IMR-90 (cell line): ENCODE results near the gene IL1RAPL1. TPM values are rescaled to one million over a fixed set of nuclear protein-coding genes. Genes with fewer than 3 reads are reported as not detected.

Experiments used
- ATAC-seq: fragments of 200-7000 bp; cut with Tn5 transposase; 2 replicates; pipeline ENCODE4 v1.9.1; 2020; ENCODE audit warnings: low read depth, mild to moderate bottlenecking, moderate library complexity
- BruUV-seq: library from RNA; stranded (reverse); fragments of 400-500 nt; replicated peaks from 2 replicates; lab custom pipeline; 2021; lab: Mats Ljungman, UMichigan
- CTCF ChIA-PET: fragments of 300-600 bp; formaldehyde crosslinking; extraction: SDS; loops from one replicate; lab custom pipeline; 2021; ENCODE audit warnings: antibody characterized with exemption; lab: Yijun Ruan, JAX
- POLR2A ChIA-PET: fragments of 300-600 bp; sonication (Branson Sonifier 250); formaldehyde crosslinking; loops from one replicate; lab custom pipeline; 2022; ENCODE audit warnings: antibody characterized with exemption; ENCODE audit not compliant: unreplicated experiment; lab: Charles Lee
- DNase-seq: peaks from one replicate; pipeline ENCODE4 v3.0.0; 2013
- H2AFZ ChIP-seq: replicated peaks from 2 replicates; pipeline ENCODE3; 2013; ENCODE audit warnings: low read length, mild to moderate bottlenecking; ENCODE audit not compliant: poor library complexity
- H2AK5ac ChIP-seq: 2 replicates; pipeline ENCODE4 v1.6.1; 2013; ENCODE audit warnings: low read depth, low read length, inconsistent platforms
- H2AK9ac ChIP-seq: replicated peaks from 2 replicates; pipeline ENCODE3; 2013; ENCODE audit warnings: mild to moderate bottlenecking, low read depth, low read length, moderate library complexity; ENCODE audit not compliant: poor library complexity
- H2BK120ac ChIP-seq: 2 replicates; pipeline ENCODE4 v1.6.1; 2013; ENCODE audit warnings: low read depth, low read length, inconsistent platforms
- H2BK15ac ChIP-seq: 3 replicates; pipeline ENCODE4 v1.6.1; 2013; ENCODE audit warnings: low read depth, low read length, inconsistent platforms
- H2BK20ac ChIP-seq: 2 replicates; pipeline ENCODE4 v1.6.1; 2013; ENCODE audit warnings: low read depth, mild to moderate bottlenecking, inconsistent platforms, low read length, moderate library complexity
- H2BK5ac ChIP-seq: 2 replicates; pipeline ENCODE4 v1.6.1; 2013; ENCODE audit warnings: mild to moderate bottlenecking, low read depth, low read length, inconsistent platforms; ENCODE audit not compliant: poor library complexity, severe bottlenecking
- H3K14ac ChIP-seq: replicated peaks from 2 replicates; pipeline ENCODE4 v1.6.1; 2013; ENCODE audit warnings: low read depth, low read length, inconsistent platforms
- H3K18ac ChIP-seq: 2 replicates; pipeline ENCODE4 v1.6.1; 2013; ENCODE audit warnings: low read depth, low read length, control low read depth
- H3K23ac ChIP-seq: 2 replicates; pipeline ENCODE4 v1.6.1; 2013; ENCODE audit warnings: low read depth, low read length, inconsistent platforms
- H3K27ac ChIP-seq: 2 replicates; pipeline ENCODE4 v1.5.1; 2013; ENCODE audit warnings: mild to moderate bottlenecking, control low read depth, low read length; ENCODE audit not compliant: insufficient read depth
- H3K27me3 ChIP-seq: 2 replicates; pipeline ENCODE4 v1.6.1; 2013; ENCODE audit warnings: low read length; ENCODE audit not compliant: control insufficient read depth, insufficient read depth
- H3K36me3 ChIP-seq: 2 replicates; pipeline ENCODE4 v1.6.1; 2013; ENCODE audit warnings: low read length, mixed read lengths; ENCODE audit not compliant: control insufficient read depth, insufficient read depth
- H3K4ac ChIP-seq: 2 replicates; pipeline ENCODE4 v1.6.1; 2013; ENCODE audit warnings: low read depth, low read length, inconsistent platforms
- H3K4me1 ChIP-seq: 2 replicates; pipeline ENCODE4 v1.6.1; 2013; ENCODE audit warnings: low read length, mixed read lengths; ENCODE audit not compliant: control insufficient read depth, insufficient read depth
- H3K4me2 ChIP-seq: 2 replicates; pipeline ENCODE4 v1.6.1; 2013; ENCODE audit warnings: low read depth, mild to moderate bottlenecking, control low read depth, low read length, moderate library complexity
- H3K4me3 ChIP-seq: 2 replicates; pipeline ENCODE4 v1.5.1; 2013; ENCODE audit warnings: low read depth, mild to moderate bottlenecking, control low read depth, low read length, moderate library complexity; ENCODE audit not compliant: insufficient read depth
- H3K56ac ChIP-seq: 2 replicates; pipeline ENCODE4 v1.6.1; 2013; ENCODE audit warnings: low read length, inconsistent platforms; ENCODE audit not compliant: insufficient read depth; ENCODE audit errors: extremely low read depth
- H3K79me1 ChIP-seq, 2 experiments: 2 replicates each; pipeline ENCODE4 v1.6.1; 2013; ENCODE audit warnings: low read length in 2 of 2, inconsistent platforms in 1 of 2, low read depth in 1 of 2
- H3K9ac ChIP-seq: 2 replicates; pipeline ENCODE4 v1.6.1; 2013; ENCODE audit warnings: low read depth, low read length, control low read depth
- H3K9me1 ChIP-seq: 2 replicates; pipeline ENCODE4 v1.6.1; 2013; ENCODE audit warnings: low read length, inconsistent platforms; ENCODE audit not compliant: insufficient read depth
- H3K9me3 ChIP-seq: 2 replicates; pipeline ENCODE4 v1.6.1; 2013; ENCODE audit warnings: low read length; ENCODE audit not compliant: control insufficient read depth, insufficient read depth
- H4K20me1 ChIP-seq: 2 replicates; pipeline ENCODE4 v1.6.1; 2013; ENCODE audit warnings: low read length, inconsistent platforms; ENCODE audit not compliant: insufficient read depth
- H4K5ac ChIP-seq: 2 replicates; pipeline ENCODE4 v1.6.1; 2013; ENCODE audit warnings: mild to moderate bottlenecking, low read depth, low read length, control low read depth
- H4K8ac ChIP-seq, 2 experiments: 2 replicates each; pipeline ENCODE4 v1.6.1; 2013; ENCODE audit warnings: low read depth in 2 of 2, low read length in 2 of 2, control low read depth in 1 of 2, inconsistent platforms in 1 of 2
- H4K91ac ChIP-seq: 2 replicates; pipeline ENCODE4 v1.6.1; 2013; ENCODE audit warnings: low read depth, low read length, inconsistent platforms; ENCODE audit not compliant: insufficient read depth
- BHLHE40 ChIP-seq: fragments of 150-350 bp; IDR thresholded peaks from 2 replicates; pipeline ENCODE4 v1.6.1; 2016; ENCODE audit warnings: mild to moderate bottlenecking, low read depth, low read length
- CEBPB ChIP-seq: IDR thresholded peaks from 2 replicates; pipeline ENCODE4 v1.6.1; 2012; ENCODE audit warnings: low read depth, low read length, improper control_type of control experiment
- CHD1 ChIP-seq: IDR thresholded peaks from 2 replicates; pipeline ENCODE4 v1.6.1; 2012; ENCODE audit warnings: low read depth, low read length, improper control_type of control experiment
- CTCF ChIP-seq: conservative IDR thresholded peaks from 2 replicates; pipeline ENCODE4 v1.5.1; 2012; ENCODE audit warnings: mild to moderate bottlenecking, low read depth, low read length, improper control_type of control experiment
- MAZ ChIP-seq: IDR thresholded peaks from 2 replicates; pipeline ENCODE4 v1.6.1; 2012; ENCODE audit warnings: low read depth, mild to moderate bottlenecking, low read length, improper control_type of control experiment, moderate library complexity, borderline replicate concordance
- POLR2A ChIP-seq: IDR thresholded peaks from 2 replicates; pipeline ENCODE4 v1.6.1; 2012; ENCODE audit warnings: mild to moderate bottlenecking, low read depth, low read length
- RCOR1 ChIP-seq: IDR thresholded peaks from 2 replicates; pipeline ENCODE4 v1.6.1; 2012; ENCODE audit warnings: mild to moderate bottlenecking, low read length, improper control_type of control experiment; ENCODE audit not compliant: insufficient replicate concordance
- RFX5 ChIP-seq: IDR thresholded peaks from 2 replicates; pipeline ENCODE4 v1.8.0; 2012; ENCODE audit warnings: low read depth, mild to moderate bottlenecking, low read length, moderate library complexity
- USF2 ChIP-seq: fragments of 150-350 bp; IDR thresholded peaks from 2 replicates; pipeline ENCODE4 v1.6.1; 2017; ENCODE audit warnings: mild to moderate bottlenecking, antibody characterized with exemption, low read length, low read depth
- WGBS, 2 experiments: methylation state at CpG; one replicate each; pipeline versions ENCODE4 v1.1.5 to v1.1.7; 2013; ENCODE audit warnings: missing lambda C conversion rate in 2 of 2; ENCODE audit not compliant: insufficient read length in 1 of 2; ENCODE audit errors: extremely low coverage in 2 of 2; 5-methylcytosine and 5-hydroxymethylcytosine counted together
- dilution Hi-C: fragments of 300-500 bp; cut with HindIII; formaldehyde crosslinking; loops from one replicate; pipeline ENCODE4 v1.14.3; 2018; ENCODE audit warnings: low sequenced_read_pairs; ENCODE audit not compliant: unreplicated experiment
- in situ Hi-C: fragments of 300-500 bp; cut with MboI; formaldehyde crosslinking; loops from 3 replicates; pipeline ENCODE4 v1.14.3; 2019; ENCODE audit warnings: low sequenced_read_pairs, inconsistent platforms, mixed read lengths
- intact Hi-C: fragments of 100-400 bp; cut with micrococcal nuclease; formaldehyde crosslinking; loops from 2 replicates; pipeline ENCODE4 v1.10.0; 2022
- polyA plus RNA-seq, 3 experiments: library from polyadenylated mRNA; depleted of rRNA; stranded (reverse); fragments of >200 nt; gene quantifications; 2 replicates each; pipeline ENCODE4 v1.2.3, GENCODE V29; 2012; ENCODE audit warnings: low replicate concordance in 1 of 3
- total RNA-seq: library from RNA; depleted of rRNA; stranded (reverse); fragments of >200 nt; gene quantifications from 2 replicates; pipeline ENCODE4 v1.2.3, GENCODE V29; 2012

The IL1RAPL1 gene
- total and polyA plus RNA-seq, 2 of the 4 experiments (the other 2 are of a cell fraction): 1.5 to 9.0 TPM

GRCh38 chrX:29528281-29528680 is 941.0 kb downstream of the IL1RAPL1 start:
- no peak overlapping the region for H3K9ac ChIP-seq
- no peak overlapping the region for H2AK5ac ChIP-seq
- no peak overlapping the region for H3K4me3 ChIP-seq
- H3K14ac ChIP-seq: no peak overlapping the region
- intact Hi-C loops (no loop called here), dilution Hi-C loops (no loop called here), in situ Hi-C loops (no loop called here)
- TF ChIP-seq RFX5 (no peak), CTCF (no peak), USF2 (no peak), RCOR1 (no peak), CHD1 (no peak), MAZ (no peak), CEBPB (no peak), BHLHE40 (no peak), POLR2A (no peak)
- H3K4me2 ChIP-seq: no peak overlapping the region
- no peak overlapping the region for H3K18ac ChIP-seq
- no peak overlapping the region for H3K23ac ChIP-seq
- H3K27ac ChIP-seq: no peak overlapping the region
- DNase-seq (no peak), ATAC-seq (no peak)
- H2BK15ac ChIP-seq: no peak overlapping the region
- no peak overlapping the region for H2AFZ ChIP-seq
- no peaks in the 10 kb centered on the region for H3K9me3 ChIP-seq
- no CpG with 5 or more reads among the region's 1 CpG for WGBS, 2 experiments
- POLR2A ChIA-PET: no interaction called here
- H3K36me3 ChIP-seq: no peaks in the 10 kb centered on the region
- no peak overlapping the region for H2AK9ac ChIP-seq
- no peak overlapping the region for H4K91ac ChIP-seq
- no peaks in the 10 kb centered on the region for H3K9me1 ChIP-seq
- no peak overlapping the region for H2BK20ac ChIP-seq
- BruUV-seq: no TSS peak
- no peak overlapping the region for H4K8ac ChIP-seq
- H3K27me3 ChIP-seq: no peaks in the 10 kb centered on the region; the same call in 1 of the 2 replicates
- no peak overlapping the region for H2BK5ac ChIP-seq
- no peak overlapping the region for H2BK120ac ChIP-seq
- H3K56ac ChIP-seq: no peak overlapping the region
- CTCF ChIA-PET: no interaction called here
- H3K4ac ChIP-seq: no peak overlapping the region
- H3K4me1 ChIP-seq: 0 out of 2 replicates have a peak, but pooled peaks cover 2% of the 10 kb centered on the region
- H3K79me1 ChIP-seq: no peaks in the 10 kb centered on the region
- no peaks in the 10 kb centered on the region for H4K20me1 ChIP-seq
- H4K5ac ChIP-seq: no peak overlapping the region
